HG02610 (cell line): ENCODE measurements around the gene DDC.
"Not testable (repeated sequence)": the region's sequence is repeated elsewhere in the genome, so short reads cannot be mapped to it uniquely, and the experiment has no call there.

Experiments
- ATAC-seq: cut with Tn5 transposase; IDR thresholded peaks from one replicate; pipeline ENCODE4 v1.9.1; 2021; ENCODE audit warnings: mild to moderate bottlenecking, moderate library complexity; ENCODE audit not compliant: unreplicated experiment

DDC gene

GRCh38 chr7:50528266-50529092 lies 36.7 kb downstream of the DDC start:
- ATAC-seq: no peak

- not testable (repeated sequence) for ATAC-seq
Observed at GRCh38 chr7:50519350-50519749, 45.9 kb downstream of the DDC start.

- ATAC-seq: no peak
Observed at GRCh38 chr7:50513166-50513871, 51.9 kb downstream of the DDC start.

GRCh38 chr7:50512384-50512783 lies 52.8 kb downstream of the DDC start:
- ATAC-seq: no peak

GRCh38 chr7:50509459-50509858 lies 55.7 kb downstream of the DDC start:
- ATAC-seq: no peak

- ATAC-seq: no peak
Observed at GRCh38 chr7:50508471-50508943, 56.7 kb downstream of the DDC start.

GRCh38 chr7:50507898-50508470 lies 57.2 kb downstream of the DDC start:
- no peak for ATAC-seq

- no peak for ATAC-seq
Observed at GRCh38 chr7:50505553-50506210, 59.5 kb downstream of the DDC start.

- ATAC-seq: no peak
Observed at GRCh38 chr7:50504646-50505546, 60.3 kb downstream of the DDC start.

- ATAC-seq: no peak
Observed at GRCh38 chr7:50502947-50503346, 62.3 kb downstream of the DDC start.

- ATAC-seq: no peak
Observed at GRCh38 chr7:50502001-50502684, 63.1 kb downstream of the DDC start.

- no peak for ATAC-seq
Observed at GRCh38 chr7:50499092-50499491, 66.1 kb downstream of the DDC start.

GRCh38 chr7:50497968-50498367 lies 67.2 kb downstream of the DDC start:
- ATAC-seq: no peak

- no peak for ATAC-seq
Observed at GRCh38 chr7:50497068-50497642, 68.0 kb downstream of the DDC start.

GRCh38 chr7:50496569-50496968 lies 68.6 kb downstream of the DDC start:
- no peak for ATAC-seq

- no peak for ATAC-seq
Observed at GRCh38 chr7:50495746-50496145, 69.5 kb downstream of the DDC start.

- ATAC-seq: no peak
Observed at GRCh38 chr7:50492770-50493519, 72.3 kb downstream of the DDC start.

- ATAC-seq: no peak
Observed at GRCh38 chr7:50491943-50492342, 73.3 kb downstream of the DDC start.

- no peak for ATAC-seq
Observed at GRCh38 chr7:50491209-50491608, 74.0 kb downstream of the DDC start.
